ENCODE measurements around the gene ACVRL1. TPM values are rescaled to one million over a fixed set of nuclear protein-coding genes. Genes with fewer than 3 reads are reported as not detected.

ACVRL1 gene
- total RNA-seq, 1 experiment from 2014 or later: not detected

- no peaks in the 10 kb centered on the region for H3K36me3 ChIP-seq (ENCODE audit: low read depth)
- DNase-seq: no peak
- POLR2A ChIA-PET (ENCODE audit: unreplicated experiment): no interaction called here
- H3K27me3 ChIP-seq (ENCODE audit: insufficient read depth, low read depth): peaks cover 4% of the 10 kb centered on the region; the same call in 1 of the 2 replicates
- no peaks in the 10 kb centered on the region for H3K4me1 ChIP-seq (replicated peaks; ENCODE audit: insufficient read depth)
- no peak within 1 kb of the TSS for H3K4me3 ChIP-seq
- no peak for TF ChIP-seq EZH2 (IDR thresholded peaks at IDR 0.05; ENCODE audit: low read depth)
- TF ChIP-seq CTCF (conservative IDR thresholded peaks at IDR 0.05): no peak
- H3K9me3 ChIP-seq (ENCODE audit: insufficient read depth, low read depth): peaks cover 11% of the 10 kb centered on the region
- H3K9me2 ChIP-seq (ENCODE audit: insufficient read depth): no peaks in the 10 kb centered on the region
- no peaks in the 10 kb centered on the region for H4K20me1 ChIP-seq (ENCODE audit: insufficient read depth)
- intact Hi-C loops (cut with micrococcal nuclease; ENCODE audit: unreplicated experiment): no loop called here
- no peaks in the 10 kb centered on the region for H3F3A ChIP-seq (ENCODE audit: insufficient read depth, low read depth)
- no peaks in the 10 kb centered on the region for H3K79me2 ChIP-seq (ENCODE audit: low read depth)
- CTCF ChIA-PET: no interaction called here
- H3K4me2 ChIP-seq: no peak within 1 kb of the TSS
- BruUV-seq (replicated peaks): no TSS peak
- no peak within 1 kb of the TSS for H2AFZ ChIP-seq
- no peak within 1 kb of the TSS for H3K27ac ChIP-seq
Measured at GRCh38 chr12:51887476-51888315, 19.6 kb upstream of the ACVRL1 start, which contains the start of gene ANKRD33. Gene ANKRD33, plus strand, starts transcription at chr12:51888103. Its CDS starts 84 bp downstream, at chr12:51888187.

DNA sequence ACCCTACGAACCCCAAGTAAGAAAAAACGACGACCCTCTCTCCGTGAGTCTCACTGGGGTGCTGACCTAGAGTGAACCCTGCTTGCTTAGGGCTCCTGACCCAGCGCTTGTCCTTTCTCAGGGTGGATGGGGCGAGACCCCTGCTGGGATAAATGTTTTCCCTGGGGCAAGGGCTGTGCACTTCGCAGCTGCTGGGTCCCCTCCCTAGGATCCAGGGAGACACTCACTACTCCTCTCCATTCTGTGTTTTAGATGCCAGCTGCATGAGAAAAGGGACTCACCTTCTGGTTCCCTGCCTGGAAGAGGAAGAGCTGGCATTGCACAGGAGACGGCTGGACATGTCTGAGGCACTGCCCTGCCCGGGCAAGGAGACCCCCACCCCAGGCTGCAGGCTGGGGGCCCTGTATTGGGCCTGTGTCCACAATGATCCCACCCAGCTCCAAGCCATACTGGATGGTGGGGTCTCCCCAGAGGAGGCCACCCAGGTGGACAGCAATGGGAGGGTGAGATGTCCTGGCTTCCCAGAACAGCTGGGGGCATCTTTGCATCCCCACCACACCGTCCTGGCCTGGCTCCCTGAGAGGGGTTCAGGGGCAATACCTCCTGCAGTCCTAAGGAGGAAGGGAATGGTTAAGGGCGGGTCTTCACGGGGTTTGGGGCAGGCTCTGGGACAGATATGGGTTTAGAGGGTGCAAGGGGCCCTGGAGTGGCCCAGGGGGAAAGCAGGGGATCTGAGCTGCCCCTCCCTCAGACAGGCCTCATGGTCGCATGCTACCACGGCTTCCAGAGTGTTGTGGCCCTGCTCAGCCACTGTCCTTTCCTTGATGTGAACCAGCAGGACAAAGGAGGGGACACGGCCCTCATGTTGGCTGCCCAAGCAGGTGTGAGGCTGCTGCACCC, 18.7 kb upstream of the ACVRL1 start:
- no peak for TF ChIP-seq EZH2 (IDR thresholded peaks at IDR 0.05; ENCODE audit: low read depth)
- TF ChIP-seq CTCF (conservative IDR thresholded peaks at IDR 0.05): no peak
- Histone ChIP-seq H3K9me2 (ENCODE audit: insufficient read depth) (no peaks in the 10 kb centered on the region), H3K4me1 (replicated peaks; ENCODE audit: insufficient read depth) (no peaks in the 10 kb centered on the region), H2AFZ (no peak overlapping the region), H3F3A (ENCODE audit: insufficient read depth, low read depth) (no peaks in the 10 kb centered on the region), H3K27ac (no peak overlapping the region), H3K79me2 (ENCODE audit: low read depth) (no peaks in the 10 kb centered on the region), H3K36me3 (ENCODE audit: low read depth) (no peaks in the 10 kb centered on the region), H3K4me3 (no peak overlapping the region), H3K9me3 (ENCODE audit: insufficient read depth, low read depth) (peaks cover 7% of the 10 kb centered on the region; the same call in 1 of the 2 replicates), H3K4me2 (no peak overlapping the region), H3K27me3 (ENCODE audit: insufficient read depth, low read depth) (no peaks in the 10 kb centered on the region; the same call in 1 of the 2 replicates), H4K20me1 (ENCODE audit: insufficient read depth) (no peaks in the 10 kb centered on the region)
- ChIA-PET POLR2A (ENCODE audit: unreplicated experiment) (no interaction called here), CTCF (no interaction called here)
- no peak for DNase-seq
- intact Hi-C loops (cut with micrococcal nuclease; ENCODE audit: unreplicated experiment): no loop called here
- BruUV-seq (replicated peaks): no TSS peak

DNA sequence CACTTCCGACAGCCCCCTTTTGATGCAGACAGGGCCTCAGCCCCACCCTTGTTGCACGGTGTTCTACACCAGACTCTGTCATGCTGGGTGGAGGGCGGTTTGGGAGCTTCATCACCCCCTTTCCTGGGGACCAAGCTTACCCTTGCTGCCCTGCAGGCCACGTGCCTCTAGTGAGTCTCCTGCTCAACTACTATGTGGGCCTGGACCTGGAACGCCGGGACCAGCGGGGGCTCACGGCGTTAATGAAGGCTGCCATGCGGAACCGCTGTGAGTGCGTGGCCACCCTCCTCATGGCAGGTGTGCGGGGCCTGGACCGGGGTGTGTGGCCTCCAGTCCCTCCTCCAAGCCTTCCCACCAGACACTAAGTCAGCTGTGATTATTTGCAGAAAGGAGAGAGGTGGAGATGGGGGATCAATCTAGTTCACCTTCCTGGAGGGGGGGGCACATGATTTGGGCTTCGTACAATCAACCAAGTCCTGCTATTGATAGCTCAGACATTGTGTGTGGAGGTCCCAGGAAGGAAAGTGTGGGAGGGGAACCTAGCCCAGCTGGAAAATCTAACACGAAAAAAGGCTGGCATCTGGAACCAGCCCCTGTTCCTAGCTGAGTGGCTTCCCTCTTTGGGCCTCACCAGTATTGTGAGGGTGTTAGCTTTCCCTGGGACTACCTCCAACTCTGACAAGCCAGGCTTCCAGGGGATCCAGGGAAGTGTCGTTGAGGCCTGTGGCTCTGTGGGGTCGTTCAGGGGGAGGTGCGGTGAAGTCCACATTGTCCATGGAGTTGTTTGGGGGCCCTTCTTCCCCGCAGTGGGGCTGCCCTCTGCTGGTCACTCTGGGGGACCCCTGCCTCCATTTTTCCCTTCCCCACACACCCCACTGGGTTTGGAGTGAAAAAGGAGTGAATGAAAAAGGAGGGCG, 17.8 kb upstream of the ACVRL1 start:
- Histone ChIP-seq H3K36me3 (ENCODE audit: low read depth) (no peaks in the 10 kb centered on the region), H3K4me2 (no peak overlapping the region), H3F3A (ENCODE audit: insufficient read depth, low read depth) (no peaks in the 10 kb centered on the region), H3K4me1 (replicated peaks; ENCODE audit: insufficient read depth) (no peaks in the 10 kb centered on the region), H3K27ac (no peak overlapping the region), H3K9me3 (ENCODE audit: insufficient read depth, low read depth) (peaks cover 7% of the 10 kb centered on the region; the same call in 1 of the 2 replicates), H4K20me1 (ENCODE audit: insufficient read depth) (no peaks in the 10 kb centered on the region), H3K9me2 (ENCODE audit: insufficient read depth) (no peaks in the 10 kb centered on the region), H3K4me3 (no peak overlapping the region), H3K79me2 (ENCODE audit: low read depth) (no peaks in the 10 kb centered on the region), H2AFZ (no peak overlapping the region), H3K27me3 (ENCODE audit: insufficient read depth, low read depth) (no peaks in the 10 kb centered on the region; the same call in 1 of the 2 replicates)
- TF ChIP-seq EZH2 (IDR thresholded peaks at IDR 0.05; ENCODE audit: low read depth): no peak
- TF ChIP-seq CTCF (conservative IDR thresholded peaks at IDR 0.05): no peak; the same call in 1 of the 2 replicates
- POLR2A ChIA-PET (ENCODE audit: unreplicated experiment): no interaction called here
- CTCF ChIA-PET: no interaction called here
- BruUV-seq (replicated peaks): no TSS peak
- intact Hi-C loops (cut with micrococcal nuclease; ENCODE audit: unreplicated experiment): no loop called here
- DNase-seq: no peak

Measured in PC-9 (cell line).